OCI-LY3 (cell line): ENCODE results near the gene CHD6.

Source experiments
- H2AFZ ChIP-seq: fragments of 200-600, 300-600 bp; shearing (Covaris generic); 2 replicates; pipeline ENCODE4 v1.6.0; 2014; ENCODE audit warnings: antibody characterized with exemption, low read depth, low read length
- H3K27ac ChIP-seq: fragments of 200-600, 300-600 bp; sonication (generic); 2 replicates; pipeline ENCODE4 v1.5.1; 2014; ENCODE audit warnings: mild to moderate bottlenecking, low read length, moderate library complexity, mixed read lengths
- H3K27me3 ChIP-seq: fragments of 200-600, 300-600 bp; sonication (generic); 2 replicates; pipeline ENCODE4 v1.6.1; 2014; ENCODE audit warnings: low read depth, low read length, mixed read lengths
- H3K36me3 ChIP-seq: fragments of 200-600, 300-600 bp; sonication (generic); replicated peaks from 2 replicates; pipeline ENCODE3; 2014; ENCODE audit warnings: low read depth, low read length, mixed read lengths
- H3K4me1 ChIP-seq: fragments of 300-600, 200-600 bp; sonication (generic); 2 replicates; pipeline ENCODE4 v1.6.1; 2014; ENCODE audit warnings: low read length, mixed read lengths
- H3K4me2 ChIP-seq: fragments of 200-600, 300-600 bp; sonication (generic); 2 replicates; pipeline ENCODE4 v1.6.1; 2014; ENCODE audit warnings: low read length, mixed read lengths
- H3K4me3 ChIP-seq: fragments of 300-600, 200-600 bp; sonication (generic); 2 replicates; pipeline ENCODE4 v1.5.1; 2014; ENCODE audit warnings: antibody characterized with exemption, mild to moderate bottlenecking, low read length, moderate library complexity
- H3K79me2 ChIP-seq: fragments of 300-600, 200-600 bp; shearing (Covaris generic); 2 replicates; pipeline ENCODE4 v1.6.1; 2014; ENCODE audit warnings: mild to moderate bottlenecking, low read length, mixed read lengths
- H3K9ac ChIP-seq: fragments of 300-600, 200-600 bp; shearing (Covaris generic); 2 replicates; pipeline ENCODE4 v1.6.0; 2014; ENCODE audit warnings: mild to moderate bottlenecking, low read length, moderate library complexity
- H3K9me3 ChIP-seq: fragments of 200-600, 300-600 bp; shearing (Covaris generic); 2 replicates; pipeline ENCODE4 v1.6.1; 2014; ENCODE audit warnings: low read length, mixed read lengths; ENCODE audit not compliant: insufficient read depth
- H4K20me1 ChIP-seq: fragments of 200-600, 300-600 bp; sonication (generic); 2 replicates; pipeline ENCODE4 v1.6.1; 2016; ENCODE audit warnings: low read length, mixed read lengths; ENCODE audit not compliant: insufficient read depth
- EZH2phosphoT487 ChIP-seq: fragments of 200-600 bp; shearing (Covaris generic); IDR thresholded peaks from 2 replicates; pipeline ENCODE4 v1.6.1; 2018; ENCODE audit warnings: antibody characterized with exemption, mixed run types, low read depth
- TF ChIP-seq, protein P1 (sequence below): fragments of 200-600, 300-600 bp; sonication (generic); IDR thresholded peaks from 2 replicates; pipeline ENCODE4 v1.5.1; 2014; ENCODE audit warnings: antibody characterized with exemption, low read length, low read depth

CHD6 gene

DNA sequence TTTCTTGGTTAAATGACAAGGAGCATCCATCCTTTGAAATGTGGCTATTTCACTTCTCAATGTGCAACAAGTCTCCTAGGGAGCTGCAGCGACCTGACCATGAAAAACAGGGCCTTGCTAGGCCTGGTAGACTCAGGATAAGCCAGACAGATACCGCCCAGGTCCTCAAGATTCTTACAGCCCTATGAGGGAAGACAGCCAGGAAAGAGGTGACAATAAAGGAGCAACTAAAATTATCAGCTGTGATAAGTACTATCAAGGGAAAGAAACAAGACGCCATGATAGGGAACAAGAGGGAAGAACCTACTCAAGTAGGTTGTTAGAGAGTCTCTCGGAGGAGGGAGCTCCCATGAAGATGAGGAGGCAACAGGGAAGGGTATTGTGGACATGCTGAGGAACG is 200.1 kb downstream of the CHD6 start:
- Histone ChIP-seq H3K9me3 (no peaks in the 10 kb centered on the region), H3K4me1 (peaks cover 3% of the 10 kb centered on the region; the same call in 1 of the 2 replicates), H4K20me1 (no peaks in the 10 kb centered on the region), H3K36me3 (peaks cover 89% of the 10 kb centered on the region), H3K4me2 (no peak overlapping the region), H3K4me3 (no peak overlapping the region), H2AFZ (no peak overlapping the region), H3K9ac (no peak overlapping the region), H3K79me2 (no peaks in the 10 kb centered on the region), H3K27ac (no peak overlapping the region), H3K27me3 (no peaks in the 10 kb centered on the region)
- no peak for TF ChIP-seq EZH2phosphoT487
- TF ChIP-seq, protein P1, sequence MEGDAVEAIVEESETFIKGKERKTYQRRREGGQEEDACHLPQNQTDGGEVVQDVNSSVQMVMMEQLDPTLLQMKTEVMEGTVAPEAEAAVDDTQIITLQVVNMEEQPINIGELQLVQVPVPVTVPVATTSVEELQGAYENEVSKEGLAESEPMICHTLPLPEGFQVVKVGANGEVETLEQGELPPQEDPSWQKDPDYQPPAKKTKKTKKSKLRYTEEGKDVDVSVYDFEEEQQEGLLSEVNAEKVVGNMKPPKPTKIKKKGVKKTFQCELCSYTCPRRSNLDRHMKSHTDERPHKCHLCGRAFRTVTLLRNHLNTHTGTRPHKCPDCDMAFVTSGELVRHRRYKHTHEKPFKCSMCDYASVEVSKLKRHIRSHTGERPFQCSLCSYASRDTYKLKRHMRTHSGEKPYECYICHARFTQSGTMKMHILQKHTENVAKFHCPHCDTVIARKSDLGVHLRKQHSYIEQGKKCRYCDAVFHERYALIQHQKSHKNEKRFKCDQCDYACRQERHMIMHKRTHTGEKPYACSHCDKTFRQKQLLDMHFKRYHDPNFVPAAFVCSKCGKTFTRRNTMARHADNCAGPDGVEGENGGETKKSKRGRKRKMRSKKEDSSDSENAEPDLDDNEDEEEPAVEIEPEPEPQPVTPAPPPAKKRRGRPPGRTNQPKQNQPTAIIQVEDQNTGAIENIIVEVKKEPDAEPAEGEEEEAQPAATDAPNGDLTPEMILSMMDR, result no peak

DNA sequence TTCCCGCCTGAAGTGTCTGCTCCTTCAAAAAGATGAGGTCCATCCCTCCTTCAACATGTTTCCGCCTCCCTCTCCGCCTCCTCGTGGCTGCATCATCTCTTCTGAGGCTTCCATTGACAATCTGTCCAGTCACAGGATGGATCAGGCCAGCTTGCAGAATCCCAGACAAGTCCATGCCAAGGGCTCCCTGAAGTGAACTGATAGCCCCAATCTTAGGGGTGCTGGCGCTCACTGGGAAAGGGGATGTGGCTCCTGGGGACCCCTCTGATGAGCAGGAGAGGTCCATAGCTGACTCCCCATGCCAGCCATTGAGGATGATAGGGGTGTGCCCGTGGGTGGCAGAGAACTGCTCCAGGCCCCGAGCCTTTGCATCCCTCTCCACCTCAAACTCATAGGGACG is 203.0 kb downstream of the CHD6 start:
- Histone ChIP-seq H4K20me1 (no peaks in the 10 kb centered on the region), H3K4me2 (no peak overlapping the region), H2AFZ (no peak overlapping the region), H3K4me3 (no peak overlapping the region), H3K27ac (no peak overlapping the region), H3K4me1 (peaks cover 5% of the 10 kb centered on the region; the same call in 1 of the 2 replicates), H3K27me3 (no peaks in the 10 kb centered on the region), H3K9me3 (no peaks in the 10 kb centered on the region), H3K36me3 (peaks cover 90% of the 10 kb centered on the region), H3K79me2 (no peaks in the 10 kb centered on the region), H3K9ac (no peak overlapping the region)
- TF ChIP-seq EZH2phosphoT487, result no peak
- TF ChIP-seq, protein P1, result no peak

DNA sequence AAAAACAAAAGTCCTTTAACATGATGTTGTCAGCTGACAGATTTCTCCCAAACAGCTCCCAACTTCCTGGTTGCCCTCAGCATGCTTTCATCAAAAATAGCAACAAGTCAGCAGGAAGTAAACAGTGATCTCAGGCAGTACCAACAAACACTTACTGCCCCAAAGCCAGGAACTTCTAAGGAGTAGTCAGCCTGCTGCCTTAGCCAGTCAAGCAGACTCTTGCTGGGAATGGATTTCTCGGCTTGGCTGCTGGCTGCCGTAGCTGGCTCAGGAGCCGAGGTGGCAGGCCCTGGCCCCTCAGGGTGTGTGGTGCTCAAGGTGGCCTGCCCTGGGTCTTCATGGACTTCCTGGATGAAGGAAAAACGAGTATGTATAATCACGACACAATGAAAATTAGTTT is 205.0 kb downstream of the CHD6 start:
- no peak overlapping the region for H2AFZ ChIP-seq
- TF ChIP-seq, protein P1, result no peak
- TF ChIP-seq EZH2phosphoT487, result no peak
- H4K20me1 ChIP-seq, result no peaks in the 10 kb centered on the region
- no peaks in the 10 kb centered on the region for H3K9me3 ChIP-seq
- H3K27me3 ChIP-seq, result no peaks in the 10 kb centered on the region
- H3K4me2 ChIP-seq, result no peak overlapping the region
- peaks cover 5% of the 10 kb centered on the region; the same call in 1 of the 2 replicates for H3K4me1 ChIP-seq
- H3K79me2 ChIP-seq, result no peaks in the 10 kb centered on the region
- peaks cover 93% of the 10 kb centered on the region for H3K36me3 ChIP-seq
- H3K9ac ChIP-seq, result no peak overlapping the region
- H3K27ac ChIP-seq, result no peak overlapping the region
- H3K4me3 ChIP-seq, result no peak overlapping the region

DNA sequence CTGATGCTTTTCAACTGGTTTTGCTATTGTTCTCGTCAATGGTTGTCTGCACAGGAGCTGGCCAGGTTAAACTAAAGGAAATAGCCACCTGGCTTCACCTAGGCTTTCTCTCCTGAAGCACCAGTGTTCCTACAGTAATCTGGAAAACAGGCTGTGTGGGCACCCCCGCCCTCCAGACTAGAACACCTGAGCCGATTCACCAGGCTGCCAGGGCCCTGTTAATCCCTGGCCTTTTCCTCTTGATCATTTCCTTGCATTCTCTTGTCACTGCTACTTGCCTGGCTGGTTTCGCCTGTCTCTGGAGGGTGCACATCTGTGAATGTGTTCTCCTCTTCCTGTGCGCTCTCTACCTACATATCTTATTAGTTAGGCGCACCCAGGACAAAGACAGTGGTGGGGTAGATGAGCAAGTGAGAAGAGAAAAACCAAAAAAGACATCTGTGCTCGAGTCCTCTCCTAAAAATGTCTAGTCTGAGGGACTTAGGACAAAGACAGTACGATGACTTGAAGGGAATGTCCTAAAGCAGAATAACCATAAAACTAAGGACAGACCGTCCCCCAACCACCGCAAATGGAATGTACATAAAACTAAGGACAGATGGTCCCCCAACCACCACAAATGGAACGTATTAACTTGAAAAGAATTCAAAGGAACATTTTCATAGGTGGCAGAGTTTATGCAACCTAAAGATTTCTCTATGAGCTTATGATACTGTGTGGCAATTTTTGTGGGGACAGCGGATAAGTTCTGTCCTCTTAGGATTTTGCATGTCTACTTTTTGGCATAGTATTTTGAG is 205.7 kb downstream of the CHD6 start:
- peaks cover 5% of the 10 kb centered on the region; the same call in 1 of the 2 replicates for H3K4me1 ChIP-seq
- no peak overlapping the region for H2AFZ ChIP-seq
- H4K20me1 ChIP-seq, result no peaks in the 10 kb centered on the region
- no peaks in the 10 kb centered on the region for H3K79me2 ChIP-seq
- no peaks in the 10 kb centered on the region for H3K27me3 ChIP-seq
- TF ChIP-seq EZH2phosphoT487, result no peak
- TF ChIP-seq, protein P1, result no peak
- no peak overlapping the region for H3K27ac ChIP-seq
- H3K36me3 ChIP-seq, result peaks cover 90% of the 10 kb centered on the region
- H3K4me2 ChIP-seq, result no peak overlapping the region
- no peak overlapping the region for H3K4me3 ChIP-seq
- H3K9me3 ChIP-seq, result no peaks in the 10 kb centered on the region
- no peak overlapping the region for H3K9ac ChIP-seq
